ENCODE data around the gene SC5D.

GRCh38 chr11:121298774-121299173 lies 6.2 kb downstream of the SC5D start:
- no peak for TF ChIP-seq POLR2A (IDR thresholded peaks at IDR 0.05)
- TF ChIP-seq, protein P1, sequence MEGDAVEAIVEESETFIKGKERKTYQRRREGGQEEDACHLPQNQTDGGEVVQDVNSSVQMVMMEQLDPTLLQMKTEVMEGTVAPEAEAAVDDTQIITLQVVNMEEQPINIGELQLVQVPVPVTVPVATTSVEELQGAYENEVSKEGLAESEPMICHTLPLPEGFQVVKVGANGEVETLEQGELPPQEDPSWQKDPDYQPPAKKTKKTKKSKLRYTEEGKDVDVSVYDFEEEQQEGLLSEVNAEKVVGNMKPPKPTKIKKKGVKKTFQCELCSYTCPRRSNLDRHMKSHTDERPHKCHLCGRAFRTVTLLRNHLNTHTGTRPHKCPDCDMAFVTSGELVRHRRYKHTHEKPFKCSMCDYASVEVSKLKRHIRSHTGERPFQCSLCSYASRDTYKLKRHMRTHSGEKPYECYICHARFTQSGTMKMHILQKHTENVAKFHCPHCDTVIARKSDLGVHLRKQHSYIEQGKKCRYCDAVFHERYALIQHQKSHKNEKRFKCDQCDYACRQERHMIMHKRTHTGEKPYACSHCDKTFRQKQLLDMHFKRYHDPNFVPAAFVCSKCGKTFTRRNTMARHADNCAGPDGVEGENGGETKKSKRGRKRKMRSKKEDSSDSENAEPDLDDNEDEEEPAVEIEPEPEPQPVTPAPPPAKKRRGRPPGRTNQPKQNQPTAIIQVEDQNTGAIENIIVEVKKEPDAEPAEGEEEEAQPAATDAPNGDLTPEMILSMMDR (IDR thresholded peaks at IDR 0.05) = no peak
- no peak for TF ChIP-seq POLR2AphosphoS5 (IDR thresholded peaks at IDR 0.05)
